IMR-90 (cell line): Measurements from ENCODE around the gene RBM48.

Source experiments
- MAFK ChIP-seq: IDR thresholded peaks from 2 replicates; pipeline ENCODE4 v1.6.1; 2012; ENCODE audit warnings: low read depth, low read length, improper control_type of control experiment
- MAZ ChIP-seq: IDR thresholded peaks from 2 replicates; pipeline ENCODE4 v1.6.1; 2012; ENCODE audit warnings: low read depth, mild to moderate bottlenecking, low read length, improper control_type of control experiment, moderate library complexity, borderline replicate concordance
- MXI1 ChIP-seq: IDR thresholded peaks from 2 replicates; pipeline ENCODE4 v1.6.1; 2012; ENCODE audit warnings: low read depth, mild to moderate bottlenecking, low read length, moderate library complexity, borderline replicate concordance
- NFE2L2 ChIP-seq: fragments of 150-350 bp; IDR thresholded peaks from 2 replicates; pipeline ENCODE4 v1.6.1; 2016; ENCODE audit warnings: low read depth, mild to moderate bottlenecking, low read length
- POLR2A ChIP-seq: IDR thresholded peaks from 2 replicates; pipeline ENCODE4 v1.6.1; 2012; ENCODE audit warnings: mild to moderate bottlenecking, low read depth, low read length
- RAD21 ChIP-seq: IDR thresholded peaks from 2 replicates; pipeline ENCODE4 v1.6.1; 2012; ENCODE audit warnings: low read length, improper control_type of control experiment
- RCOR1 ChIP-seq: IDR thresholded peaks from 2 replicates; pipeline ENCODE4 v1.6.1; 2012; ENCODE audit warnings: mild to moderate bottlenecking, low read length, improper control_type of control experiment; ENCODE audit not compliant: insufficient replicate concordance
- TF ChIP-seq, protein P1 (sequence below): conservative IDR thresholded peaks from 2 replicates; pipeline ENCODE4 v1.5.1; 2012; ENCODE audit warnings: mild to moderate bottlenecking, low read depth, low read length, improper control_type of control experiment
- TF ChIP-seq, protein P2 (sequence below): fragments of 150-350 bp; IDR thresholded peaks from 2 replicates; pipeline ENCODE4 v1.6.1; 2017; ENCODE audit warnings: mild to moderate bottlenecking, antibody characterized with exemption, low read length, low read depth
- TF ChIP-seq, protein P3 (sequence below): fragments of 150-350 bp; IDR thresholded peaks from 2 replicates; pipeline ENCODE4 v1.6.1; 2016; ENCODE audit warnings: low read depth, mild to moderate bottlenecking, low read length, moderate library complexity, borderline replicate concordance

DNA sequence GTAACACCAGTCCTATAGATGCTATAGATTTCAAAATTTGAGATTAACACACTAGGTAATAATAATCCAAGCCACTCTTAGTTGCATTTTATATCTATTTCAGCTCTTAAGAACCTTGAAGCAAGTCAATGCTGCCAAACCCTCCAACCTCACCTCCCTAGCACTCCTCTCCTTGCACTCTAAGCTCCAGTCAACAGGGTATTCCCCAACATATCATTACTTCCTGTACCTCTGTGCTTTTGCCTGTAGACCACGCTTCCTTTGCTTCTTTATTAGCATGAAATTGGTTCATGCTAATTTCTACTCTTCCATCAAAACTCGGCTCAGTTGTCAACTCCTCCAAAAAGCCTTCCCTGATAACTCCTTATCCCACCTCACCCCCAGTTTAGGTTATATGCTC is 24.8 kb upstream of the RBM48 start:
- TF ChIP-seq, protein P1, sequence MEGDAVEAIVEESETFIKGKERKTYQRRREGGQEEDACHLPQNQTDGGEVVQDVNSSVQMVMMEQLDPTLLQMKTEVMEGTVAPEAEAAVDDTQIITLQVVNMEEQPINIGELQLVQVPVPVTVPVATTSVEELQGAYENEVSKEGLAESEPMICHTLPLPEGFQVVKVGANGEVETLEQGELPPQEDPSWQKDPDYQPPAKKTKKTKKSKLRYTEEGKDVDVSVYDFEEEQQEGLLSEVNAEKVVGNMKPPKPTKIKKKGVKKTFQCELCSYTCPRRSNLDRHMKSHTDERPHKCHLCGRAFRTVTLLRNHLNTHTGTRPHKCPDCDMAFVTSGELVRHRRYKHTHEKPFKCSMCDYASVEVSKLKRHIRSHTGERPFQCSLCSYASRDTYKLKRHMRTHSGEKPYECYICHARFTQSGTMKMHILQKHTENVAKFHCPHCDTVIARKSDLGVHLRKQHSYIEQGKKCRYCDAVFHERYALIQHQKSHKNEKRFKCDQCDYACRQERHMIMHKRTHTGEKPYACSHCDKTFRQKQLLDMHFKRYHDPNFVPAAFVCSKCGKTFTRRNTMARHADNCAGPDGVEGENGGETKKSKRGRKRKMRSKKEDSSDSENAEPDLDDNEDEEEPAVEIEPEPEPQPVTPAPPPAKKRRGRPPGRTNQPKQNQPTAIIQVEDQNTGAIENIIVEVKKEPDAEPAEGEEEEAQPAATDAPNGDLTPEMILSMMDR, result no peak
- TF ChIP-seq NFE2L2 (no peak), MXI1 (no peak), RAD21 (no peak), MAZ (no peak), MAFK (no peak), RCOR1 (no peak), POLR2A (no peak)
- TF ChIP-seq, protein P2, sequence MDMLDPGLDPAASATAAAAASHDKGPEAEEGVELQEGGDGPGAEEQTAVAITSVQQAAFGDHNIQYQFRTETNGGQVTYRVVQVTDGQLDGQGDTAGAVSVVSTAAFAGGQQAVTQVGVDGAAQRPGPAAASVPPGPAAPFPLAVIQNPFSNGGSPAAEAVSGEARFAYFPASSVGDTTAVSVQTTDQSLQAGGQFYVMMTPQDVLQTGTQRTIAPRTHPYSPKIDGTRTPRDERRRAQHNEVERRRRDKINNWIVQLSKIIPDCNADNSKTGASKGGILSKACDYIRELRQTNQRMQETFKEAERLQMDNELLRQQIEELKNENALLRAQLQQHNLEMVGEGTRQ, result no peak
- TF ChIP-seq, protein P3, sequence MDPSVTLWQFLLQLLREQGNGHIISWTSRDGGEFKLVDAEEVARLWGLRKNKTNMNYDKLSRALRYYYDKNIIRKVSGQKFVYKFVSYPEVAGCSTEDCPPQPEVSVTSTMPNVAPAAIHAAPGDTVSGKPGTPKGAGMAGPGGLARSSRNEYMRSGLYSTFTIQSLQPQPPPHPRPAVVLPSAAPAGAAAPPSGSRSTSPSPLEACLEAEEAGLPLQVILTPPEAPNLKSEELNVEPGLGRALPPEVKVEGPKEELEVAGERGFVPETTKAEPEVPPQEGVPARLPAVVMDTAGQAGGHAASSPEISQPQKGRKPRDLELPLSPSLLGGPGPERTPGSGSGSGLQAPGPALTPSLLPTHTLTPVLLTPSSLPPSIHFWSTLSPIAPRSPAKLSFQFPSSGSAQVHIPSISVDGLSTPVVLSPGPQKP, result no peak
